Measurements from ENCODE around the gene FNBP1. TPM values are rescaled to one million over a fixed set of nuclear protein-coding genes. Genes with fewer than 3 reads are reported as not detected.

FNBP1 gene
- total RNA-seq, 1 donor from 2014 or later, result 202 TPM

- H3K27ac Mint-ChIP-seq, result peak overlapping the region; percentile 18
- no peaks in the 10 kb centered on the region for H3K9me3 Mint-ChIP-seq
- DNase-seq (ENCODE audit: low spot score), result no peak
- no peak overlapping the region for H3K4me3 Mint-ChIP-seq
- H3K27me3 Mint-ChIP-seq (ENCODE audit: insufficient read depth), result no peaks in the 10 kb centered on the region
- intact Hi-C loops (cut with micrococcal nuclease), result no loop called here
- peaks cover 14% of the 10 kb centered on the region for H3K4me1 Mint-ChIP-seq (ENCODE audit: low read depth)
- peaks cover 49% of the 10 kb centered on the region for H3K36me3 Mint-ChIP-seq (ENCODE audit: low read depth)
Measured at GRCh38 chr9:129908906-129909305, 134.1 kb downstream of the FNBP1 start.

- H3K36me3 Mint-ChIP-seq (ENCODE audit: low read depth), result peaks cover 55% of the 10 kb centered on the region
- intact Hi-C loops (cut with micrococcal nuclease), result no loop called here
Measured at GRCh38 chr9:129907201-129907600, 135.8 kb downstream of the FNBP1 start.

GRCh38 chr9:129906298-129906697 lies 136.7 kb downstream of the FNBP1 start:
- Mint-ChIP-seq H3K27me3 (ENCODE audit: insufficient read depth) (no peaks in the 10 kb centered on the region), H3K4me1 (ENCODE audit: low read depth) (peaks cover 25% of the 10 kb centered on the region), H3K4me3 (no peak overlapping the region), H3K9me3 (no peaks in the 10 kb centered on the region), H3K27ac (no peak overlapping the region), H3K36me3 (ENCODE audit: low read depth) (peaks cover 60% of the 10 kb centered on the region)
- intact Hi-C loops (cut with micrococcal nuclease), result no loop called here
- DNase-seq (ENCODE audit: low spot score), result no peak

More at GRCh38 chr9:129907201-129907600, 135.8 kb downstream of the FNBP1 start:
- no peak overlapping the region for H3K4me3 Mint-ChIP-seq
- no peak overlapping the region for H3K27ac Mint-ChIP-seq
- no peaks in the 10 kb centered on the region for H3K27me3 Mint-ChIP-seq (ENCODE audit: insufficient read depth)
- DNase-seq (ENCODE audit: low spot score), result no peak
- H3K9me3 Mint-ChIP-seq, result no peaks in the 10 kb centered on the region
- peaks cover 20% of the 10 kb centered on the region for H3K4me1 Mint-ChIP-seq (ENCODE audit: low read depth)

- intact Hi-C loops (cut with micrococcal nuclease), result no loop called here
- Mint-ChIP-seq H3K4me3 (no peak overlapping the region), H3K27ac (peak overlapping the region; percentile 45), H3K27me3 (ENCODE audit: insufficient read depth) (no peaks in the 10 kb centered on the region), H3K9me3 (no peaks in the 10 kb centered on the region), H3K36me3 (ENCODE audit: low read depth) (peaks cover 63% of the 10 kb centered on the region), H3K4me1 (ENCODE audit: low read depth) (peaks cover 21% of the 10 kb centered on the region)
- no peak for DNase-seq (ENCODE audit: low spot score)
Measured at GRCh38 chr9:129904734-129905133, 138.3 kb downstream of the FNBP1 start.

DNA sequence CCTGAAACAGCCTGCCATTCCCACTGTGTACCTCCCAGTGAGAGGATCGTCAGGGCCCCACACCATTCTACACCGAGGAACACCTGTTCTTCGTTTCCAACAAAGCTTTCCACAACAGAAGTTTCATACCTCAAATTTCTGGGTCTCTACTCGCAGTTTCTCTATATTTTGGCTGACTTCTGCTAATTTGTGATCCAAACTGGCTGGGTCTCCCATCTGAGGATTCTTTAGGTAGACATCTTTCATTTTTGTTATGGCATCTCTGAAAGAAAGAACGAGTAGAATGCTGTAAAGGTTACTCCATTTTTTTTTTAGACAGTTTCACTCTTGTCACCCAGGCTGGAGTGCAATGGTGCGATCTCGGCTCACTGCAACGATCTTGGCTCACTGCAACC lies 140.3 kb downstream of the FNBP1 start:
- H3K27ac Mint-ChIP-seq, result peak overlapping the region; percentile 65
- no peaks in the 10 kb centered on the region for H3K27me3 Mint-ChIP-seq (ENCODE audit: insufficient read depth)
- no peaks in the 10 kb centered on the region for H3K9me3 Mint-ChIP-seq
- peaks cover 27% of the 10 kb centered on the region for H3K4me1 Mint-ChIP-seq (ENCODE audit: low read depth)
- H3K36me3 Mint-ChIP-seq (ENCODE audit: low read depth), result peaks cover 66% of the 10 kb centered on the region
- DNase-seq (ENCODE audit: low spot score), result no peak
- H3K4me3 Mint-ChIP-seq, result no peak overlapping the region
- intact Hi-C loops (cut with micrococcal nuclease), result no loop called here

GRCh38 chr9:129901993-129902739 lies 140.8 kb downstream of the FNBP1 start:
- peak overlapping the region; percentile 65 for H3K27ac Mint-ChIP-seq
- H3K36me3 Mint-ChIP-seq (ENCODE audit: low read depth), result peaks cover 66% of the 10 kb centered on the region
- no peak for DNase-seq (ENCODE audit: low spot score)
- intact Hi-C loops (cut with micrococcal nuclease), result no loop called here
- H3K27me3 Mint-ChIP-seq (ENCODE audit: insufficient read depth), result no peaks in the 10 kb centered on the region
- H3K4me1 Mint-ChIP-seq (ENCODE audit: low read depth), result peaks cover 28% of the 10 kb centered on the region
- no peaks in the 10 kb centered on the region for H3K9me3 Mint-ChIP-seq
- H3K4me3 Mint-ChIP-seq, result no peak overlapping the region

GRCh38 chr9:129900263-129901027 lies 142.5 kb downstream of the FNBP1 start:
- intact Hi-C loops (cut with micrococcal nuclease), result no loop called here
- Mint-ChIP-seq H3K27me3 (ENCODE audit: insufficient read depth) (no peaks in the 10 kb centered on the region), H3K9me3 (no peaks in the 10 kb centered on the region), H3K27ac (peak overlapping the region; percentile 20), H3K4me1 (ENCODE audit: low read depth) (peaks cover 39% of the 10 kb centered on the region), H3K36me3 (ENCODE audit: low read depth) (peaks cover 65% of the 10 kb centered on the region), H3K4me3 (no peak overlapping the region)
- DNase-seq (ENCODE audit: low spot score), result no peak

- intact Hi-C loops (cut with micrococcal nuclease), result no loop called here
- peaks cover 47% of the 10 kb centered on the region for H3K4me1 Mint-ChIP-seq (ENCODE audit: low read depth)
Measured at GRCh38 chr9:129899620-129900019, 143.4 kb downstream of the FNBP1 start.

DNA sequence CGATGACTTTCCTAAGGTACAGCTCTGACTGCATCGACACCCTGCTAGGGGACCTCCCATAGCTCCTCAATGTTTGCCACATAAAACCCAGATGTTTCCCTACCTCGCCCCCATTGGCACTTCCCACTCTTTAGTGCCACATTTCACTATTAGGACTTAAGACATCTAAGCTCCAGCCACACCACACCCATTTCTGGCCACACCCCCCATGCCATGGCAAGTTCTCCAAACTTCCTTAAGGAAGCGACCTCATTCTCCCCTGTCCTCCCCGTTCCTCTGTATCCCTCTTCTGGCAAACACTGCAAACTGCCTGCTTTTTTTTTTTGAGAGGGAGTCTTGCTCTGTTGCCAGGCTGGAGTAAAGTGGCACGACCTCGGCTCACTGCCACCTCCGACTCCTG lies 144.8 kb downstream of the FNBP1 start:
- Mint-ChIP-seq H3K27me3 (ENCODE audit: insufficient read depth) (no peaks in the 10 kb centered on the region), H3K9me3 (no peaks in the 10 kb centered on the region), H3K4me3 (no peak overlapping the region), H3K36me3 (ENCODE audit: low read depth) (peaks cover 68% of the 10 kb centered on the region), H3K27ac (peak overlapping the region; percentile 35), H3K4me1 (ENCODE audit: low read depth) (peaks cover 58% of the 10 kb centered on the region)
- DNase-seq (ENCODE audit: low spot score), result no peak
- intact Hi-C loops (cut with micrococcal nuclease), result no loop called here

More at GRCh38 chr9:129899620-129900019, 143.4 kb downstream of the FNBP1 start:
- no peaks in the 10 kb centered on the region for H3K9me3 Mint-ChIP-seq
- peaks cover 67% of the 10 kb centered on the region for H3K36me3 Mint-ChIP-seq (ENCODE audit: low read depth)
- peak overlapping the region; percentile 24 for H3K27ac Mint-ChIP-seq
- no peak overlapping the region for H3K4me3 Mint-ChIP-seq
- no peaks in the 10 kb centered on the region for H3K27me3 Mint-ChIP-seq (ENCODE audit: insufficient read depth)
- no peak for DNase-seq (ENCODE audit: low spot score)

- Mint-ChIP-seq H3K9me3 (no peaks in the 10 kb centered on the region), H3K4me3 (no peak overlapping the region), H3K27me3 (ENCODE audit: insufficient read depth) (no peaks in the 10 kb centered on the region), H3K27ac (peak overlapping the region; percentile 89), H3K4me1 (ENCODE audit: low read depth) (peaks cover 62% of the 10 kb centered on the region), H3K36me3 (ENCODE audit: low read depth) (peaks cover 65% of the 10 kb centered on the region)
- intact Hi-C loops (cut with micrococcal nuclease), result no loop called here
- no peak for DNase-seq (ENCODE audit: low spot score)
Measured at GRCh38 chr9:129897263-129897662, 145.7 kb downstream of the FNBP1 start.

- Mint-ChIP-seq H3K36me3 (ENCODE audit: low read depth) (peaks cover 65% of the 10 kb centered on the region), H3K9me3 (no peaks in the 10 kb centered on the region), H3K27me3 (ENCODE audit: insufficient read depth) (no peaks in the 10 kb centered on the region), H3K27ac (peak overlapping the region; percentile 89), H3K4me1 (ENCODE audit: low read depth) (peaks cover 73% of the 10 kb centered on the region), H3K4me3 (peak overlapping the region; percentile 55)
- DNase-seq (ENCODE audit: low spot score), result no peak
- intact Hi-C loops (cut with micrococcal nuclease), result no loop called here
Measured at GRCh38 chr9:129895376-129896268, 147.4 kb downstream of the FNBP1 start.

DNA sequence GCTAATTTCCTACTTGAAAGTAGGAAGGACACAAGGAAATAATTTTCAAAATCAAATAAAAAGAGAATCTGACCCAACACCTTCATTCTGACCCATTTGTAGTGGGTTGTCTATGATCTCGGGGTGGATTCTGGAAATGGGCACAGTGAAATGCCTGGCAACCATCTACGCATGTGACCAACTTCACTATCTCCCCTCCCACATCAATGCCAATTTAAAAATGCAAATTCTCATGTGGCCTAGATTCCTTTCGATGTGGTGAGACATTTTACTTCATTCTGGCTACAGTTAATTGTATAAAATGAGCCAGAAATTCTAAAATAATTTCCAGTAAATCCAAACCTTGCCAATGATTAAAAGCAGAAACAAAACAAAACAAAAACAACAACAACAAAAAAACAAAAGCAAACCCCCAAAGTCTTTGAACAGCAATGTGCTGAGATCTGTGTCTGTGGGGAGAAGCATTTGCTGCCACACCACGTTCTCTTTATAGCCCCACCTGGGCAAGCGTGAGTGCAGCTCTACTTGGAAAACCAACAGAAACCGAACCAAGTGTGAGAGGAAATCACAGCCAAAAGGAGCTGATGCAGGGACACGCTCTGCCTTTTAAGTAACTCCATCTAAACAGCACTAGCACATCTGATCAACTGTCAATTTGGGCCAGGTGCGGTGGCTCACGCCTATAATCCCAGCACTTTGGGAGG lies 148.7 kb downstream of the FNBP1 start:
- peak; percentile 24 for DNase-seq (ENCODE audit: low spot score)
- Mint-ChIP-seq H3K4me3 (peak overlapping the region; percentile 55), H3K36me3 (ENCODE audit: low read depth) (peaks cover 61% of the 10 kb centered on the region), H3K9me3 (no peaks in the 10 kb centered on the region), H3K27me3 (ENCODE audit: insufficient read depth) (no peaks in the 10 kb centered on the region), H3K4me1 (ENCODE audit: low read depth) (peaks cover 81% of the 10 kb centered on the region), H3K27ac (peak overlapping the region; percentile 89)
- intact Hi-C loops (cut with micrococcal nuclease), result no loop called here

Measured in activated T-helper 1 cell treated with anti-CD3 and anti-CD28 coated beads, Interleukin-12 subunit alpha, Interleukin-12 subunit beta, Interleukin-2, Interleukin-4 antibody, amounts not matched to agents 30 ng/mL and 10 ng/mL and 1 ng/mL, durations not matched to agents 14 hours and 24 hours and 36 hours (primary cell).